HG03175 (cell line): ENCODE measurements around the gene SHC3.

ENCODE experiments used
- ATAC-seq: cut with Tn5 transposase; IDR thresholded peaks from one replicate; pipeline ENCODE4 v1.9.1; 2021; ENCODE audit warnings: mild to moderate bottlenecking, moderate library complexity; ENCODE audit not compliant: unreplicated experiment

SHC3 gene

GRCh38 chr9:89059925-89060506 lies 118.6 kb downstream of the SHC3 start:
- no peak for ATAC-seq

- ATAC-seq = no peak
Observed at GRCh38 chr9:89058906-89059305, 119.7 kb downstream of the SHC3 start.

- no peak for ATAC-seq
Observed at GRCh38 chr9:89054865-89055495, 123.6 kb downstream of the SHC3 start.

DNA sequence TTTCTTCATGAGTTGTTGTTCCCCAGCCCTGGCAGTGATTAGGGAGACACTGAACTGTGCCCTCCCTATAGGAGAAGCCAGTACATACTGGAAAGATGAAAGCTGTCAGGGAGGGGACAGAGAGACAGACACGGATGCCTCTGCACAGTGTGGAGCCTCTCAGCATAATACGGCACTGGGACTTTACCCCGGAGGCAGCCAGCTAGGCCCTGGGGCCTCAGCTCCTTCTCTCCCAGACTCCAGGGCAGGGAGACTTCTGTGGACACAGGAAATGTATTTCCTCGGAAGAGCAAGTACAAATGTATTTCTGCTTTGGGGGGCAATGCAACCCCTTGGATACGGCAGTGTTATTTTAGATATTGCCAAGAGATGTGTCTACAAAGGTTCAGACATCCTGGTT lies 125.3 kb downstream of the SHC3 start:
- no peak for ATAC-seq

- no peak for ATAC-seq
Observed at GRCh38 chr9:89052470-89053097, 126.0 kb downstream of the SHC3 start.

DNA sequence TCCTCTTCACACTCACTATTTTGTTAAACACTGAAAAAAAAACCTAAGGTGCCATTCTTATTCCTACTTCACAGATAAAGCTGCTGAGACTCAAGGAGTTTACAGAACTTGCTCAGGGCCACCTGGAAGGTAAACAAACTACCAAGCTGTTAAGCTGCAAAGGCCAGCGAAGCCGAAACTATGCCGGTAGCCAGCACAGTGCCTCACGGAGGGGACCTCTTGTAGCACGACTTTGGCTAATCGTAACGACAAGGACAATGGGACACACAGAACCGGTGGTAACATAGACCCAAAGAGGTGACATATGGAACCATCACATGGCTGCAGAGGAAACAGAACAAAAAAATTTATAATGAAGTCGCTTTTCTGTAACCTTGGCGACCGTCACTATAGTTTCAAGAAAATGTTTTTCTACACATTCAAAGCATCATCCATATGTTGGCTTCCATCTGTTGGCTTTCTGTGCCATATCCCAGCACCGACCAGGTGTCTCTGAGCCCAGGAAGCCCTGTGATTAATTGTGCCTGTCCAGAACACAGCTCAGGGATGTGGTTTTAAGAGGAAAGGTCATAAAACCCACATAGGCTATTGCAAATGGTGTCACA lies 127.1 kb downstream of the SHC3 start:
- ATAC-seq = no peak

DNA sequence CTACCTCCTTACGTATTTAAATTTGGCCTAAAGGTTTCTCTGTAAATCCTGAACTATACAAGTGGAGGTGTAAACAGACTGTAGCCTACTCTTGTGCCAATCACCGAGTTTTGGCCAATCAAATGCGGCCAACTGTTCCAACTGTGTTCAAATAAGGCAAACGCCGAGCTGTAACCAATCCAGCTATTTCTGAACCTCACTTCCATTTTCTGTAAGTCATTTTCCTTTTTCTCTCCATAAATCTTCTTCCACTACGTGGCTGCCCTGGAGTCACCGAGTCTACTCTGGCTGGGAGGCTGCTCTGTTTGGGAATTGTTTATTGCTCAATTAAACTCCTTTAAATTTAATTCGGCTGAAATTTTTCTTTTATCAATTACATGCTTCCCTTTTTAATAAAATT lies 129.0 kb downstream of the SHC3 start:
- no peak for ATAC-seq

GRCh38 chr9:89048616-89049015 lies 130.0 kb downstream of the SHC3 start:
- ATAC-seq = no peak

DNA sequence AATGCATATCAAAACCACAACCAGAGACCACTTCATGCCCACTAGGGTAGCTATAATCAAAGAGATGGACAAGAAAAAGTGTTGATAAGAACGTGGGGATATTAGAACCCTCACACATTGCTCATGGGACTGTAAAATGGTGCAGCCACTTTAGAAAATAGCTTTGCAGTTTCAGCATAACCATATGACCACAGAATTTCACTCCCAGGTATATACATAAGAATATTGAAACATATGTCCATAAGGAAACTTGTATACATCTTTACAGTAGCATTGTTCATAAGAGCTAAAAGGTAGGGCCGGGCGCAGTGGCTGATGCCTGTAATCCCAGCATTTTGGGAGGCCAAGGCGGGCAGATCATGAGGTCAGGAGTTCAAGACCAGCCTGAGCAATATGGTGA lies 131.0 kb downstream of the SHC3 start:
- ATAC-seq = no peak

GRCh38 chr9:89046832-89047231 lies 131.8 kb downstream of the SHC3 start:
- no peak for ATAC-seq

DNA sequence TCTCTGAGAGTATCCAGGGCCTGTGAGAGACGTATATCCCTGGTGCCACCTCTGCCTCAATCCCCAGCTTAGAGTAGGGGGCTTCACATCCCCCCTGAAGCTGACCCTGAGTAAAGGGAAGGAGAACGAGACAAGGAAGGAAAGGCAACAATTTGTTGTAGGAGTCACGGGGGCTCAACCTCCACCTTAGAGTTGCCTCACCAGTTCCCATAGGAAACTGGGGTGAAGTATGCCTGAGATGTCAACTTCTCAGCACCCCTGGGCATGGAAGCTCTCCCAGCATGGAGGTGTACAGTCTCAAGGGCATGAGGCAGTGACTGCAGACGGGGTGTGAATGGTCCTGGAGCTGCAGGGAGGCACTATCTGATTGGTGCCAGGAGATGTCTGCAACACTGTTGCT lies 133.7 kb downstream of the SHC3 start:
- ATAC-seq = no peak

- no peak for ATAC-seq
Observed at GRCh38 chr9:89044104-89044503, 134.5 kb downstream of the SHC3 start.

- no peak for ATAC-seq
Observed at GRCh38 chr9:89042984-89043383, 135.6 kb downstream of the SHC3 start.

- no peak for ATAC-seq
Observed at GRCh38 chr9:89039664-89040063, 139.0 kb downstream of the SHC3 start.

GRCh38 chr9:89039104-89039465 lies 139.5 kb downstream of the SHC3 start:
- ATAC-seq = no peak

DNA sequence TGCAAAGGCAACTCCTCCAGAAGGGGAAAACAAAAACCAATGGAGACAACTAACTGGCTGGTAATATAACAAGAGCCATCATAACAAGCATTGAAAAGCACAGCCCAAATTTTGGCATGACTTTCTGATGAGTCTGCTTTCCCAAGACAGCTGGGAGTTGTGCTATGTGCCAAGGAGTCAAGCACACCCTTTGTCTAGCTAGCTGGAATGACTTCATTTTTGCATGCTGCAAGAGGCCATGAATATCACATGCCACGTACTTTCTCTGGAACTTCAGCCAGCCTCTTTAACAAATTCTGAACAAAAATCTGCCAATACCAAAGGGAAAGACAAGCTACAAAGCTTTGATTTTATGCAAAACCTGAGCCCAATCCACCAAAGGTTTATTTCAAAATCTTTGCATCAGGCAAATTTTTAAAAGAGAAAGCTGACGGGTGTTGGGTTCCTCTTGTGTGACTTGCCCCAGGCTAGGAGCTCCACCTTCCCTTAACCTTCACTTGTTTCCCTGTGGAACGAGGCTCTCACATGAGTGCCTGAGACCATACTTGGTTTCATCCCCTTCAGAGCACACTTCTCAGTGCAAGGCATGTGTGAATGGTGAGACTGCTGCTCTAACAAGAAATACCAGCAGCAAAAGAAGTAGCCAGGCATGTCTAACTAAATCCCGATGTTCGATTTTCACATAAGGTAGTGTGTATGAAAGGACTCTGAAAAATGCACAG lies 140.1 kb downstream of the SHC3 start:
- ATAC-seq = no peak

- ATAC-seq = no peak
Observed at GRCh38 chr9:89037891-89038290, 140.7 kb downstream of the SHC3 start.

- no peak for ATAC-seq
Observed at GRCh38 chr9:89037346-89037745, 141.3 kb downstream of the SHC3 start.

DNA sequence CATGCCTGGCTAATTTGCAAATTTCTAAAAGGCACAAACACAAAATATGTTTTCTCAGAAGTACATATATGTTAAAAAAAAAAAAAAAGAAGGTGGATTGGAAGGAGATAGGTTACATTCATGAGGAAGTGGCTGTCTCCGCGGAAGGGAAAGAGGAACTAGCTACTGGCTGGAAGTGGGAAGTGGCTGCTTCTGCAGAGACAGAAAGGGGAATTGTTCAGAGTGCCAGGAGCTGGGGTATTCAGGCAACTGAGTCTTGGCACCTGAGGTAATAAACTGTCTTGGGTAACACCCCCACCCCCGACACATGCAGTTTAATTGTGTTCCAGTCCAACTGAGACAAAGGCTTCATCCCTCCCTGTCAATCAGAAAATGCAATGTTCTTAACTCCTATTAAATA lies 141.7 kb downstream of the SHC3 start:
- no peak for ATAC-seq

- ATAC-seq = no peak
Observed at GRCh38 chr9:89036383-89036782, 142.2 kb downstream of the SHC3 start.

GRCh38 chr9:89032661-89033060 lies 146.0 kb downstream of the SHC3 start:
- no peak for ATAC-seq

- ATAC-seq = no peak
Observed at GRCh38 chr9:89032173-89032572, 146.4 kb downstream of the SHC3 start.
